Measurements from ENCODE around the gene KCNE2. TPM values are rescaled to one million over a fixed set of nuclear protein-coding genes. Genes with fewer than 3 reads are reported as not detected.

KCNE2 gene
- total RNA-seq, 1 donor from 2014 or later: not detected

- H3K36me3 ChIP-seq: no peaks in the 10 kb centered on the region
- intact Hi-C loops (cut with micrococcal nuclease): no loop called here
- peak; percentile 31 for DNase-seq
- no peaks in the 10 kb centered on the region for H3K9me3 ChIP-seq (replicated peaks)
- H3K4me3 ChIP-seq: no peak overlapping the region
- peaks cover 6% of the 10 kb centered on the region for H3K27me3 ChIP-seq (ENCODE audit: low read depth)
- peak; percentile 78 for TF ChIP-seq CTCF (IDR thresholded peaks at IDR 0.05; ENCODE audit: borderline replicate concordance)
- peaks cover 12% of the 10 kb centered on the region for H3K4me1 ChIP-seq
- H3K27ac ChIP-seq (replicated peaks): no peak overlapping the region
These were observed 12.0 kb upstream of the KCNE2 start for GRCh38 chr21:34351786-34352241.

DNA sequence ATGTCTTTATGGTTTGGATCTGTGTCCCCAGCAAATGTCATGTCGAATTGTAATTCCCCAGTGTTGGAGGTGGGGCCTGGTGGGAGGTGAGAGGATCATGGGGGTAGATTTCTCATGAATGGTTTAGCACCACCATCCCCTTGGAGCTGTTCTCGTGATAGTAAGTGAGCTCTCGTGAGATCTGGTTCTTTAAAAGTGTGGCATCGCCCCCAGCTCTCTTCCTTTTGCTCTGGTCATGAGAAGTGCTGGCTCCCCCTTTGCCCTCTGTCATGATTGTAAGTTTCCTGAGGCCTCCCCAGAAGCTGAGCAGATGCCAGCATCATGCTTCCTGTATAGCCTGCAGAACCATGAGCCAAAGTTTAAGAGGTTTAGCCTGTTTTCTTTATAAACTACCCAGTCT lies 11.2 kb upstream of the KCNE2 start:
- H3K27ac ChIP-seq (replicated peaks): no peak overlapping the region
- no peak overlapping the region for H3K4me3 ChIP-seq
- no peaks in the 10 kb centered on the region for H3K9me3 ChIP-seq (replicated peaks)
- no peak for TF ChIP-seq CTCF (IDR thresholded peaks at IDR 0.05; ENCODE audit: borderline replicate concordance)
- H3K36me3 ChIP-seq: no peaks in the 10 kb centered on the region
- H3K27me3 ChIP-seq (ENCODE audit: low read depth): peaks cover 6% of the 10 kb centered on the region
- peaks cover 5% of the 10 kb centered on the region for H3K4me1 ChIP-seq
- no peak for DNase-seq
- intact Hi-C loops (cut with micrococcal nuclease): no loop called here

GRCh38 chr21:34353182-34353581 lies 10.6 kb upstream of the KCNE2 start:
- Histone ChIP-seq H3K36me3 (no peaks in the 10 kb centered on the region), H3K4me1 (peaks cover 3% of the 10 kb centered on the region), H3K27ac (replicated peaks) (no peak overlapping the region), H3K9me3 (replicated peaks) (no peaks in the 10 kb centered on the region), H3K4me3 (no peak overlapping the region), H3K27me3 (ENCODE audit: low read depth) (peaks cover 6% of the 10 kb centered on the region)
- DNase-seq: no peak
- no peak for TF ChIP-seq CTCF (IDR thresholded peaks at IDR 0.05; ENCODE audit: borderline replicate concordance)
- intact Hi-C loops (cut with micrococcal nuclease): no loop called here

DNA sequence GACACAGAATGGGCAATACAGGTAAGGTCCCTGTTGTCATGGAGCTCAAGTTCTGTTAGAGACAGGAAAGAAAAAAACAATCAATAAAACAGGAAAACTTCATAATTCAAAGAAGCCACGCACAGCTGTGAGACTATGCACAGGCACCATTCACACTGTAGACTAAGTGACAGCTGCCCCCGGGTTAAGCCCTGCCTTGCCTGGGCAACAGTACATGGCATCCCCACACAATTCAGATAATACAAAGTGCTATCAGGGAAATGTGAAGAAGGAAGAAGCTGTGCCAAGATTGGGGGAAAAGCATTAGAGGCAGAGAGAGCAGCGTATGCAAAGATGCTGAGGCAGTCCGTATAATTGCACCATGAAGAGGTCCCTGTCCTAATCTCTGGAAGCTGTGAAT lies 9.0 kb upstream of the KCNE2 start:
- Histone ChIP-seq H3K27ac (replicated peaks) (no peak overlapping the region), H3K27me3 (ENCODE audit: low read depth) (peaks cover 6% of the 10 kb centered on the region), H3K4me3 (no peak overlapping the region), H3K36me3 (no peaks in the 10 kb centered on the region), H3K4me1 (peaks cover 3% of the 10 kb centered on the region), H3K9me3 (replicated peaks) (peaks cover 6% of the 10 kb centered on the region)
- DNase-seq: no peak
- TF ChIP-seq CTCF (IDR thresholded peaks at IDR 0.05; ENCODE audit: borderline replicate concordance): no peak
- intact Hi-C loops (cut with micrococcal nuclease): no loop called here

- peaks cover 3% of the 10 kb centered on the region for H3K4me1 ChIP-seq
- no peak overlapping the region for H3K4me3 ChIP-seq
- no peak overlapping the region for H3K27ac ChIP-seq (replicated peaks)
- H3K9me3 ChIP-seq (replicated peaks): peaks cover 6% of the 10 kb centered on the region
- H3K27me3 ChIP-seq (ENCODE audit: low read depth): peaks cover 10% of the 10 kb centered on the region
- no peak for TF ChIP-seq CTCF (IDR thresholded peaks at IDR 0.05; ENCODE audit: borderline replicate concordance)
- intact Hi-C loops (cut with micrococcal nuclease): no loop called here
- no peak for DNase-seq
- H3K36me3 ChIP-seq: no peaks in the 10 kb centered on the region
These were observed 8.2 kb upstream of the KCNE2 start for GRCh38 chr21:34355570-34355969.

- H3K27ac ChIP-seq (replicated peaks): no peak overlapping the region
- intact Hi-C loops (cut with micrococcal nuclease): no loop called here
- DNase-seq: no peak
These were observed 5.9 kb upstream of the KCNE2 start for GRCh38 chr21:34357889-34358288.

More at GRCh38 chr21:34357889-34358288, 5.9 kb upstream of the KCNE2 start:
- Histone ChIP-seq H3K4me1 (peaks cover 6% of the 10 kb centered on the region), H3K27me3 (ENCODE audit: low read depth) (peaks cover 15% of the 10 kb centered on the region), H3K4me3 (no peak overlapping the region), H3K9me3 (replicated peaks) (peaks cover 6% of the 10 kb centered on the region), H3K36me3 (no peaks in the 10 kb centered on the region)
- no peak for TF ChIP-seq CTCF (IDR thresholded peaks at IDR 0.05; ENCODE audit: borderline replicate concordance)
